C4-2B (cell line): ENCODE data around the gene GID8.

ENCODE experiments used
- CTCF ChIP-seq: fragments of 450-650 bp; conservative IDR thresholded peaks from 2 replicates; pipeline ENCODE4 v1.5.1; 2017; ENCODE audit warnings: mild to moderate bottlenecking
- ZFX ChIP-seq: fragments of 450-650 bp; IDR thresholded peaks from 2 replicates; pipeline ENCODE4 v1.6.1; 2017

- TF ChIP-seq CTCF (no peak), ZFX (no peak)
These were observed 56.9 kb downstream of the GID8 start for GRCh38 chr20:62994869-62995281.
